GM18507 (cell line): ENCODE measurements around the gene DENND1A.

Source experiments
- DNase-seq: peaks from one replicate; pipeline ENCODE4 v3.0.0; 2011; ENCODE audit warnings: low read depth; ENCODE audit not compliant: insufficient read length; ENCODE audit errors: extremely low spot score
- FAIRE-seq: peaks from 2 replicates; lab custom pipeline; 2011; peaks lifted over from hg19 to GRCh38; lab: Jason Lieb, UNC

Gene DENND1A

GRCh38 chr9:123678878-123679329 lies 251.0 kb downstream of the DENND1A start:
- DNase-seq (no peak), FAIRE-seq (no peak)

GRCh38 chr9:123678038-123678877 lies 251.7 kb downstream of the DENND1A start:
- FAIRE-seq (no peak), DNase-seq (no peak)

GRCh38 chr9:123676869-123677268 lies 253.1 kb downstream of the DENND1A start:
- DNase-seq: no peak
- FAIRE-seq: no peak

- FAIRE-seq (no peak), DNase-seq (no peak)
Measured at GRCh38 chr9:123669346-123669745, 260.6 kb downstream of the DENND1A start.

- DNase-seq (no peak), FAIRE-seq (no peak)
Measured at GRCh38 chr9:123663529-123663928, 266.4 kb downstream of the DENND1A start.

GRCh38 chr9:123662057-123662776 lies 267.7 kb downstream of the DENND1A start:
- DNase-seq (no peak), FAIRE-seq (peak; percentile 48)

GRCh38 chr9:123660691-123661466 lies 269.0 kb downstream of the DENND1A start:
- no peak for FAIRE-seq

GRCh38 chr9:123659358-123659757 lies 270.6 kb downstream of the DENND1A start:
- FAIRE-seq (no peak), DNase-seq (no peak)

More at GRCh38 chr9:123660691-123661466, 269.0 kb downstream of the DENND1A start:
- DNase-seq: no peak

- peak; percentile 81 for FAIRE-seq
- DNase-seq: no peak
Measured at GRCh38 chr9:123658792-123659191, 271.1 kb downstream of the DENND1A start.

GRCh38 chr9:123657941-123658340 lies 272.0 kb downstream of the DENND1A start:
- DNase-seq: no peak
- no peak for FAIRE-seq

- DNase-seq (no peak), FAIRE-seq (no peak)
Measured at GRCh38 chr9:123657099-123657498, 272.8 kb downstream of the DENND1A start.

- DNase-seq (no peak), FAIRE-seq (no peak)
Measured at GRCh38 chr9:123656565-123656964, 273.4 kb downstream of the DENND1A start.

GRCh38 chr9:123655681-123656423 lies 274.1 kb downstream of the DENND1A start:
- no peak for DNase-seq
- no peak for FAIRE-seq

- DNase-seq (no peak), FAIRE-seq (no peak)
Measured at GRCh38 chr9:123654994-123655637, 274.8 kb downstream of the DENND1A start.

GRCh38 chr9:123654218-123654993 lies 275.5 kb downstream of the DENND1A start:
- no peak for FAIRE-seq
- DNase-seq: no peak

- DNase-seq (no peak), FAIRE-seq (no peak)
Measured at GRCh38 chr9:123652416-123652815, 277.5 kb downstream of the DENND1A start.

- no peak for FAIRE-seq
- no peak for DNase-seq
Measured at GRCh38 chr9:123651871-123652270, 278.1 kb downstream of the DENND1A start.

GRCh38 chr9:123651273-123651672 lies 278.7 kb downstream of the DENND1A start:
- no peak for DNase-seq
- FAIRE-seq: no peak
